Measurements from ENCODE around the gene LIMS1.
"Not testable (repeated sequence)": the region's sequence is repeated elsewhere in the genome, so short reads cannot be mapped to it uniquely, and the experiment has no call there.

LIMS1 gene

DNA sequence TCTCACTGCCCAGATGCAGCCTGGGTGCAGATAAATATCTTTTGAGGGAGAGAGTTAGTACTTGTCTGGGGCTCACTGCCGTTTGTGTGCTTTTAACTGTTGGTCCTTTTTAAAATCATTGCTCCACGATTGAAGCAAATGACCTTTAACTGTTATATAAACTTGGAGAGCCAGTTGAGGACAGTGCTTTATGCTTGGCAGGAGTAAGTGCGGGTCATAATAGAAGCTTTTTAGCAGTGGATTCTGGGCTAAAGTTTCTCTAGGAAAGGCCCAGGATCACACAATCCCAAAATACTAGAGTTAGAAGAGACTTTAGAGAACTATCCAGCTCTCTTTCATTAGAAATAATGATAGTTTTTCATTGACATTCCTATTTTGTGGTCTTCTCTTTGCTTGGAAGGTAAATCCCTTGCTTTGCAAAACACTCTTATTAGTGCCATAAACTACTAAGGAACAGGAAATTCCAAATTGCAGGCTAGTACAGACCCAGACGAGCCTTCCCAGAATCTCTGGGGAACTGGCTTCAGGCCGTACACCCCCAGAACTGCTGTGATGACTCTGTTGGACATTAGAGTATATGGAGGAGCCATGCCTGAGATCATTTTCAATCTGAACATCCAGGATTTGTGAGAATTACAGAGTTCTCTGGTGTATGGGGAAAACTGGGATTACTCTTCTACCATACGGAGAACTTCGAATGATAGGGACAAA is 19.1 kb downstream of the LIMS1 start:
- no peak for DNase-seq

DNA sequence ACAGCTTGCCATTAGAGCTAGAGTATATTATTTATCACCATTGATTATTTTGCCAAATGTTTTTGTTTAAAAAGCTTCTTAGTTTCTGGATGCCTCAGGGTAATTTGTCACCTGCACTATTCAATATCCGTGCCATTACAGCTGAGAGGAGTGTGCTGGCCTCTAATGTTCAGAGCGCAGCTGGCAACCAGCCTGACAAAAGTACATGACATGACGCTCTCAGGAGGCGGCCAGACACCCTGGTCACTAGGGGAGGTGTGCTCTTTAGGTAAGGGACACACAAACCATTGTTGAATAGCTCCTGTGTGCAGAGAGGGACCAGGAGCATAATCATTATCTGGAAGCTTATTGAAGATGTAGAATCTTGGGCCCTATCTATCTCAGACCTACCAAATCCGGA is 20.3 kb downstream of the LIMS1 start:
- no peak for DNase-seq

DNA sequence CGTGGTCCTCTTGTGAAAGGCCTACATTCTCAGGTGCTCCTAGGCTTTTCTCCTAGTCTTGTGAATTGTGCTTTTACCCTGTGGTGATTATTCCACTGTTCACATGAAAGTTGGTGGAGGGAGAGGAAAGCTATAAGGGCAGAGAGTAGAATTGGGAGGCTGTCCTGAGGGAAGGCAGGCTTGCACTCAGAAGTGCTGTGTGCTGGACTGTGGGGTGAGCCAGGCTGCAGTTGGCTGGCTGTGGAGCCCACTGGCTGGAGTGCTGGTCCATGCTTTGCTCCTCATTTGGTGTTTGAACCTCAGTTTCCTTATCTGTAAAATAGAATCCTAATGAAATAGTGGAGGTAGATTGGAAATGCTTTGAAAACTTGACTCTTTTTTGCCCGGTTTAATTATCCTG is 21.3 kb downstream of the LIMS1 start:
- DNase-seq: no peak

DNA sequence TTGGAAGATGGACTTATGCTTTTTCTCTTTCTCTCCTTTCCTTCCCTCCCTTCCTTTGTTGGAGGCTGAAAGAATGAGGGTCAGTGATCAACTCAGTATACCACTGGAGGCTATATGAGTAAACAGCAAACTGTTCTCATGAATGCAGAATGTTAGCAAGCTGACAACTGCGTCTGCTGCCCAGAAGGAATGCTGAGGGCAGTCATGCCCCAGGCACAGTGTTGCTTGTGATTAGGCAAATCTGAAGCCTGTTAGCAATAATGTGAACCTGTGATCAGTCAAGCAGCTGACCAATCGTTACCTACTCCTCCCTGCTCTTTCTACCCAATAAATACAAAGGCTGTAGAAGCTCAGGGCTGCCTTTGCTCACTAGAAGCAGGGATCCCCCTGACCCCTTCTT is 22.3 kb downstream of the LIMS1 start:
- not testable (repeated sequence) for DNase-seq

DNA sequence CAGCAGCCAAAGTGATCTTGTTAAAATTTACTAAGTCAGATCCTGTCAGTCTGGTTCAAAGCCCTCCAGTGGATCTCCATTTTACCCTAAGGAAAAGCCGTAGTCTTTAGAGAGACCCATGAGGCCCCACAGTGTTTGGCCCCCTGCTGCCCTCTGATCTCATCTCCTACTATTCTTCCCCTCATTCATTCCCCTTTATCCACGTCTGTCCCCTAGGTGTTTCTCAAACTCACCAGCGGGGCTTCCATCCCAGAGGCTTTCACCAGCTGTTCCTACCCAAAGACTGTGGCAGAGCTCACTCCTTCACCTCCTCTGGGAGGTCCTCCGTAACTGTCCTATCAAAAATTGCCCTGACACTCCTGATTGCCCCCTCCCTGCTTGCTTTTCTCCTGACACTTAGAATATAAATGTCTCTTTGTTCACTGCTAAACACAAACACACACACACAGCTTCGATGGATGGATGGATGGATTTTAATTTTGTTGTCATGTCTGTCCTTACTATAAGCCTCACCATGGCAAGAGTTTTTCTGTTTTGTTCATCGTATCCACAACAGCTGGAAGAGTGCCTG is 26.1 kb downstream of the LIMS1 start:
- DNase-seq: no peak

DNA sequence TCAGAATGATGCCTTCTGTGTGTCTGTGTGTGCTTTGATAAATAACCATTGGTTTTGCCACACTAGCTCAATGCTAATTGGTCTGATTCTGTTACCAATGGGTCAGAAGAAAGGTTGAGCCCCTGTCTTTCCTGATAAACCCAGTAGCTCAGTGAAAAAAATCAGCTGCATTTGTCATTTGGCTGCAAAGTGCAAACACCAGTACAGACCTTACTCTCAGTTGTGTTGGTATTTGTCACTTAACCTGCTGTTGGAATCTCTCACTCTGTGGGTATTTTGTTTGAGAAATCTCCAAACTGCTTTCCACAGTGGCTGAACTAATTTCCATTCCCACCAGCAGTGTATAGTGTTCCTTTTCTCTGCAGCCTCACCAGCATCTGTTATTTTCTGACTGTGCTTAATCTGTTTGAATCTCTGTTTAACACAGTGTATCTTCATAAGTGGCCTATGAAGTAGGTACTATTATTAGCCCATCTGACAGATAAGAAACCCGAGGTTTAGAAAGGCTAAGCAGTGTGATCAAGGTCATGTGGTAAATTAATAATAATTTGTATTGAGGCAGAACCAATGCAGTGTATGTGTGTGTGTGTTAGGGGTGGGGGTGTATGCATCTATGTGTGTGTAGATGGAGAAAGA is 26.7 kb downstream of the LIMS1 start:
- no peak for DNase-seq

DNA sequence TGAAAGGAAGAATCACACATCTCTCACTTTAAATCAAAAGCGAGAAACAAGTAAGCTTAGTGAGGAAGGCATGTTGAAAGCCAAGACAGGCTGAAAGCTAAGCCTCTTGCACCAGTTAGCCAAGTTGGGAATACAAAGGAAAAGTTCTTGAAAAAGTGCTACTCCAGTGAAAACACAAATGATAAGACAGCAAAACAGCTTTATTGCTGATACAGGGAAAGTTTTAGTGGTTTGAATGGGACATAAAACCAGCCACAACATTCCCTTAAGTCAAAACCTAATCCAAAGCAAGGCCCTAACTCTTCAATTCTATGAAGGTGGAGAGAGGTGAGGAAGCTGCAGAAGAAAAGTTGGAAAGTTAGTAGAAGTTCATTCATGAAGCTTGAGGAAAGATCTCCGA is 28.0 kb downstream of the LIMS1 start:
- DNase-seq: no peak

DNA sequence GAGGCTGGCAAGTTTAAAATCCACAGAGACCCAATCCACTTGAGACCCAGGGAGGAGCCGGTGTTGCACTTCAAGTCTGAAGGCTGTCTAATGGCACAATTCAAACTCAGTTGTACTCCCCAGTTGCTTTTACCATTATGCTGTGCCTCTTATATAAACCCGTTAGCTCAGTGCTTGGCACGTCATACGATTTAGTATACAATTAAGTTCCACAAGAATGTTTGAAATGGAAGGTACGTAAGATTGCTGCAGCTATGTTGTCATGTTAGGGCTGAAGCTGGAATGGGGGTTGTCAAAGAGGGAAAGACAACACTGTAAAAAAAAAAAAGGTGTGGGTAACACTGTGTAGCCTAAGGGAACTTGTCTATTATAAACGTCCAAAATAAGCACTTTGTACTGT is 30.2 kb downstream of the LIMS1 start:
- no peak for DNase-seq

DNA sequence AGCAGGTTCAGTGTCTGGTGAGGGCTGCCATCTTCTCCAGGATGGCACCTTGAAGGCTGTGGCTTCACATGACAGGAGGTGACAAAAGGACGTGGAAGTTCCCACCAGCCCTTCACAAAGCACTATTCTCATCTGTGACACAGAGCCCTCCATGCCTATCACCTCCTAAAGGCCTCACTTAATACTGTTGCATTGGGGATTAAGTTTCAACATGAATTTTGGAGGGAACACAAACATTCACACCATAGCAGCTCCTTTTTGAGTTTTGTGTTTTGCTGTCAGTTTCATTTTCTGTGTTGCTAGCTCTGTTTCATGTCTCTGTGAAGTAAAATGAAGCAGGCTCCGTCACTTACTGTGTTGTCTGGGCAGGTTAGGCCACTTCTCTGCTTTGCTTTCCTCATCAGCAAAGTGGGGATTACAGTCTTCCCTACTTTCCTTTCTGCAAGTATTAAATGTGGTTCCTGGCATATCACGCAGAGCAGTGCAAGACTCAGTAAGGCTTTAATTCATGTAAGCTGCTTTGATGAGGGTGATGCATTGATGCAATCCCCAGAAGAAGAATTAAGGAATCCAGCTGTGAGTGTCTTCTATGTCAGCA is 31.6 kb downstream of the LIMS1 start:
- DNase-seq: no peak

DNA sequence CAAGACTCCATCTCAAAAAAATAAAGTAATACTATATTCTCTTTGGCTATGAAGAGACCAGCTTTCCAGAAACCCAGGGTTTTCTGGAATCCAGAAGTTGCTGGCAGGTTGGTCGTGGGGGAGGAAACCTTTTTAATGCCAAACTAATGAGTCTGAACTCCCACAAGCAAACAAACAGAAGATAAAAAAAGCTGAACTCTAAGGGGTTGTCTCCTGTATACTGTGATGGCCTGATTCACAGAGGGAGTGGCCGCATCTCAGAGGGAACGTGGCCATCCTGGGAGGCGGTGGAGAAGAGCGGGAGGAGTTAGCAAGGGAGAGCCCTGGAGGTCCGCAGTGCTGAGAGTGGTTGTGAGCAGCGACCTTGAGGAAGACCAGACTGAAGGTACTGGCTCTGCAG is 36.1 kb downstream of the LIMS1 start:
- DNase-seq: no peak

DNA sequence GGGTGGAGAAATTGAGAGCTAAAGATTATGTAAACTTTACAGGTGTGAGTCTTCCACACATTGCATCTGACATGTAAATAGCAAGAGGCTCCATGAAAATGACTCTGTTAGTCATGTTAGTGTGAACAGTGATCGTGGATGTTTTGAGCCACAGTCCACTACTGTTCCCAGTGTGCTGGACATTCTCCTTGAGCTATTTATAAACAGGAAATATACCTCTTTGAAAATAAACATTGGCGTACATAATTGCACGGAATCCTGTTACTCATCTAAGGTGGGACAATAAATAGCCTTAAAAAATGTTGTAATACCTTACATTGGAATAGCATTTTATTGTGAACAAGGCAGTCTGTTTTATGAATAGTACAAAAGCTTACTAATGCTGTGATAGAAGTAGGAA is 37.0 kb downstream of the LIMS1 start:
- DNase-seq: no peak

DNA sequence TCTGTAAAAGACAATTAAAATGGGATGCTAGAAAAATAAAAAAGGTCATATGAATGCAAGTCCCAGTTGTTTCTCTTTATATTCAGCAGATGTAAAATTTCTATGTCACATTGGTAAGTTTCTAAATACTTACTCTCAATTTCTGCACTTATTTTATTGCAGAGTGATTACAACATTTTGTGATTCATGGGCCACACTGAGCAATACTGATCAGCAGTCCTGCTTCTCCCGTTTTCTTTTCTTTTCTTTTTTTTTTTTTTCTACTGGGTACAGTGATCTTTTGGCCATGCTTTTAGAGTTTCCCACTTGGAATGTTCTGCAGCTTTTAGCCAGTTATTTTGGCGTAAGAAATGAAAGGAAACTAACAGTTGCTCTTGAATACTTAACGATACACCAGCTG is 38.8 kb downstream of the LIMS1 start:
- no peak for DNase-seq

DNA sequence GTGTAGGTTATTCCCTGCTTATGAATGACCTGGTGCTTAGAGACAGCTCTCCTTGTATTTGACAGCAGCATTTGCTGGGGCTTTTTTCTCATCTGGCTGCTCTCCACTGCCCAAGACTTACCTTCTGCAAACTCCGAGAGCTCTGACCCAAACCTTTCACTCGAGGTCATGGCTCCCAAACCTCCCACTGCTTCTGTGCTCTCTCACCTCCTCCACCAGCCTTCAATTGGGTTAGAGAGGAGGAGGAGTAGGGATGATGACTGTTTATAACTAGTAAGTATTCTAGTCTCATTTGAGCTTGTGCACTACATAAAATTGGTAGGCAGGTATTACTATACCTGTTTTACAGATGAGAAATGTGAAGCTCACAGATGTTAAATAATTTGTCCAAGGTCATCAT is 40.1 kb downstream of the LIMS1 start:
- DNase-seq: no peak

DNA sequence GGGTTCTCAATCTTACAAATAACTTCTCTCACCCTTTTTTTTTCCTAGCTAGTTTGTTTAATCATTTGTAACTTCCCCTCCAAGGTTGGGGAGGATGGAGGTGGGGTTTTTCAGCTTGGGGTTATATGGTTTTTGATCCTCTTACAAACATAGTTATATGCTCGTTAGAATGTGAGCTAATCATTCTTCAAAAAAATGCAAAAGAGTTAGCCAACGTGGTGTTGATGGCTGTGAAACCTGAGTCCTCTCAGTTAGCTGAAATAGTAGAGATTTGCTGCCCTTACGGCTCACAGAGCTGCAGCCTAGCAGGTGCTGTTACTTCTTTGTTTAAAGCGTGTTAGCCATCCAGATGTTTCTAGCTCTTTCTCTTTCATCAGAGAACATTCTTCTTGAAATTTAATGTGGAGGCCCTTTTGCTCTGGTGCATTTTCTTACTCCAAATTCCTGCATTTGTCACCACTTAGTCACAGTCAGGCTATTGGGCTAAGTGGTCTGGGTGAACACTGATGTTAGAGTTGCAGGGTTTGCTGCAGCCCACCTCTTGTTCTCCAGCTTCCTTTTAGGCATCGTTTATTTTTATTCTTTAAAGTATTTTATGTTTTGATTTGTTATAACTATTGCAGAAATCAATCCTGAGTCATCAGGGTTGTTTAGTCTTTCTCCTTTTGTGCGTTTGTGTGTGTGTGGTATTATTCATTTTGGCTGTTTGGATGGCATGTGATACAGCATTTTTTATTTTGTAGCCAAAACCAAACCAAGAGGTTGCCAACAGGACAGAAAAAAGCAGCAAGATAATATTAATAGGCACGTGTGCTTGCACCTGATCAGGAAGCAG is 41.1 kb downstream of the LIMS1 start:
- DNase-seq: no peak

DNA sequence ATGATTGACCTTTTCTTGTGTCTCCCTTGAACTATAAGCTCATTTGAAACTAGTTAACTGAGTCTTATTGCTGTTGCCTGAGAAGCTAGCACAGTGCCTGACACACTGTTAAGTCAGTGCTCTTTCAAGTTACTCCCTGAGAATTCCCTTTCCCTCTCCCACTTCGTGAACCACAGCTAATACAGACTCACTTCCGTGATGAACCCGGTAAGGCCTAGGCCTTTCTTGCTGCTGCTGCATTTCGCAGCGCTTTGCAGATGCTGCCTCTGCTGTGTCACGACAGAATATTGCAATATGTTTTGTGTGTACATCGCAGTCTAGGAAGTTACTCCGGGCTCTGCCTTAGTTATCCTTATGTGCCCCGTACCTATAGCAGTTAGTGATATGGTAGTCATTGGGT is 42.8 kb downstream of the LIMS1 start:
- no peak for DNase-seq

DNA sequence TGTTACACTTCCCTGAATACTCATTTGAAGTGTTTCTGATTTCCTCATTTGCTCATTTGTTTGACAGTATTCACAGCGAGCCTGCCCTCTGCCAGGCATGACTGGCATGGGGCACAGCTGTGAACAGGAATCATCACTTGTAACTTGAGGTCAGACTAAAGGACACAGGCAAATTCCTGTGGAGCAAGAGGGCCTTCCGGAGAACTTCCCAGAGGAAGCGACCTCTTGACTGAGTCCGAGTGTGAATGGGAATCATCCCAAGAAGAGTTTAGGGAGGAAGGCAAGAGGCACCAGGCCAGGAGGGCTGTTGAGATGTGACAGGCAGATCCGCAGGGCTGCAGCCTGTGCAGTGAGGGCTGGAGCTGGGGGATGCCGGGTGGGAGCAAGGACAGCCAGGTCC is 45.4 kb downstream of the LIMS1 start:
- DNase-seq: no peak

DNA sequence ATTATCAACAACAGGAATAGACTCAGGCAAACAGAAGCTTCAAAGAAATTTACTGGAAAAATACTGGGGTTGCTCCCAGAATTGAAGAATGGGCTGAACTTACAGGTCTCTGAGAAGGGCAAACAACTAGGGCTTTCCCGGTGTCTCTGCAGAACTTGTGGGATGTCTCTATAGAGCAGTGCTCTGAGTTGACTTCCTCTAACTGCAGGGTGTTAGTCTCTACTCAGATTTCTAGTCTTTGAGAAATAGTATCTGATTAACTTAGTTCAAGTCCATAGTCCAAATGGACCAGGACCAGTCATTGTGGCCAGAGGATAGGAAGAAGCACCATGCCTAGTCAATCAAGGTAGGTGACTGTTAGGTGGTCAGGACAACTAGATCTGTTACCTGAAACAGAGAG is 45.8 kb downstream of the LIMS1 start:
- DNase-seq: no peak

DNA sequence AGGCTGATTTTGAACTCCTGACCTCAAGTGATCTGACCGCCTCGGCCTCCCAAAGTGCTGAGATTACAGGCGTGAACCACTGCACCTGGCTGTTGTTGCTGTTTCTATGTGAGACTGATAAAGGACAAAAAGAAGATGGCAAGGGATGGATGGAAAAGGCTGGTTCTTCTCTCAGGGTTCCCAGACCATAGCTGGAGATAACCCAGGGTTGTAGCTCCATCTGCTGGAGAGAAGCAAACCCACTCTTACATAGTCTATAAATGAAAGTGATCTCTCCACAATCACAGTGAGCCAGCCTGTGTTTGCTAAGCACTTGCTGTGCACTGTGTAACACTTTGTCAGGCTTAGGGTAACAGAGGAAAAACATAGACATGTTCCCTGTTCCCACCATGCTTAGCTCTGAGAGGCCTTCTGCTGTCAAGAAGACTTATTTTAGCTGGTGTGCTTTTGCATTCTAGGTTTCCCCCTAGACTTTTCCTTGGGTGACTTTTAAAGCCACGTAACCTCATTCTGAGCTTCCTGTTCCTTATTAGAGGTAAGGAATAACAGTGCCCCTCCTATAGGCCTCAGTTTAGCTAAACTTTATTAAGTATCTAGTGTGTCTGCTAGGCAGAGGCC is 49.7 kb downstream of the LIMS1 start:
- peak; percentile 92 for DNase-seq

DNA sequence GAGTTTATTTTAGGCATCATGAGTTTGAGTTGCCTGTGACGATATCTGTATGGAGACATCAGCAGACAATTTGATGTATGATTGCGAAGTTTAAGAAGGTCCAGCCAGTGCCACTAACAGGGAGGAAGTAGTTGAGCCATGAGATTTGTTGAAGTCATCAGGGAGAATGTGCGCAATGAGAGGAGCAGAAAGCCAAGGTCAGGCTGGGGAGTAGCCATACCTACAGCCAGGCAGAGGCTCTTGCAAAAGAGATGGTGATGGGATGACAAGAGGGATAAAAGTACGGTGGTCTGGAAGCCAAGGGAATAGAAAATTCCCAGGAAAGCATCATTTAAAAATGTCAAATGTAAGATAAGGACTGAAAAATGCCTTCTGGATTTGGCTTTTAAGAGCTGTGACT is 51.2 kb downstream of the LIMS1 start:
- peak; percentile 36 for DNase-seq

DNA sequence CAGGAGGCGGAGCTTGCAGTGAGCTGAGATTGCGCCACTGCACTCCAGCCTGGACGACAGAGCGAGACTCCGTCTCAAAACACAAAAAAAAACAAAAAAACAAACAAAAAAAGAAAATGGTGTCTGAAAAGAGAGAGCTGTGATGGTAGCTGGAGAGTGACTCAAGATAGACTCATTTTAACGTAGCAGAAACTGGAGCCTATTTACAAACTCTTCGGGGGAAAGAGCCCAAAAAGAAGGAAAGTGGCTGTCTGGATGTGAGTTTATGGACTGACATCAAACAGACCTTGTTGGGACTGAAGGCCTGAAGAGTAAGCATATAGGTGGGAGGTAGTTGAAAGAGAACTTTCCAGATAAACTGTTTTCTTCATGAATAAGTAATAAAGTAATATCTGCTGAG is 51.8 kb downstream of the LIMS1 start:
- no peak for DNase-seq

DNA sequence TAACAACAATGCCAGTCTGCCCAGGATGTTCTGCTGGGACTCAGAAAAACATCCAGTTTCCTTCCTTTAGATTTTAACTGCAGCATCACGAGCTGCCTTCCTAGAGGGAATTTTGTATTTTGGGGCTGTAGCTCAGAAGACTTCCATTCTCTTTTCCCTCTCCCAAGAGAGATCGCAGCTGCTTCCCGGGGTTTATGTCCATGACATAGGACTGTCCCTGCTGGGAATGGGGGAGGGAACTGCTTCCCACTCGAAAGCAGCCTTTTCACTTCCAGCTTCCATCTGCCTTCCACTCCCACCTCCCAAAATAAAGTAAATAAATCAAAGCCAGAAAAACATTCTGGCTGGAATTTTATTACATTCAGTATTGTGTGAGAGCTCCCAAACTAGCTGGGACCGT is 52.4 kb downstream of the LIMS1 start:
- no peak for DNase-seq

DNA sequence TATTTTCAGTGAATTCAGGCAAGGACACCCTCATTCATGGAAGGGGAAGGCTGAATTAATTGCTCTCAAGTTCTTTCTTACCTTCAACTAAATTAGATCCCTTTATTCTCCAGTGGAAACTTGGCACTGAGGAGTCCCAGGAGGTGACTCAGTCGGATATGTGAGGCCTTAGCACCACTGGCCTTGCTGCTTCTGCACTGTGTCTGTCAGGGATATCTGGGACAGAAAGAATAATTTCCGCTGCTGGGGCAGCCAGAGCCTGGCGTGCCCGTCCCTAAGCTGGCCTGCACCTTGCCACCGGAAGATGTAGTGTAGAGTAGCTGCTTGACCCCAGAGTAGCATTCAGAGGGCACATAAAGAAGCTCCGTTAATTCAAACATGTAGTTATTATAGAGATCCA is 53.4 kb downstream of the LIMS1 start:
- DNase-seq: peak; percentile 45

All from hematopoietic multipotent progenitor cell treated with erythropoietin and hydrocortisone succinate and interleukin-3 and kit ligand, for 4 days (in vitro differentiated cells).